Activated CD8-positive, alpha-beta memory T cell treated with anti-CD3 and anti-CD28 coated beads, Interleukin-2, amount 10 ng/mL, durations not matched to agents 7 days and 5 days (primary cell): Measurements from ENCODE around the gene MAST4. TPM values are rescaled to one million over a fixed set of nuclear protein-coding genes. Genes with fewer than 3 reads are reported as not detected.

Experiments
- ATAC-seq: fragments of 150-1000 bp; cut with Tn5 transposase; one replicate; pipeline ENCODE4 v1.10.0; 2021; ENCODE audit warnings: moderate library complexity
- CTCF ChIA-PET: fragments of 350-600 bp; sonication (Branson Sonifier 250); formaldehyde crosslinking; loops from one replicate; lab custom pipeline; 2021; ENCODE audit warnings: antibody characterized with exemption; lab: Charles Lee
- DNase-seq: peaks from one replicate; pipeline ENCODE4 v3.0.0-alpha.2; 2020
- H3K27ac Mint-ChIP-seq: one replicate; pipeline ENCODE4 v1.8.0; 2021; ENCODE audit warnings: mild to moderate bottlenecking, mixed read lengths
- H3K27me3 Mint-ChIP-seq: one replicate; pipeline ENCODE4 v1.8.0; 2021; ENCODE audit warnings: mixed read lengths
- H3K36me3 Mint-ChIP-seq: one replicate; pipeline ENCODE4 v1.8.0; 2021; ENCODE audit warnings: mild to moderate bottlenecking, mixed read lengths
- H3K4me1 Mint-ChIP-seq: one replicate; pipeline ENCODE4 v1.8.0; 2021; ENCODE audit warnings: mixed read lengths
- H3K4me3 Mint-ChIP-seq: one replicate; pipeline ENCODE4 v1.8.0; 2021; ENCODE audit warnings: mild to moderate bottlenecking, moderate library complexity, mixed read lengths
- H3K9me3 Mint-ChIP-seq: one replicate; pipeline ENCODE4 v1.8.0; 2022; ENCODE audit warnings: low read depth, mixed read lengths
- total RNA-seq, 2 experiments: library from RNA; stranded (reverse); gene quantifications; one replicate each; pipeline ENCODE4 v1.2.3, GENCODE V29; 2021

MAST4 gene
- total RNA-seq, 2 experiments from 2014 or later, result 21.6 to 25.2 TPM

GRCh38 chr5:66929995-66930394, 333.8 kb downstream of the MAST4 start:
- ATAC-seq (no peak), DNase-seq (no peak)
- Mint-ChIP-seq H3K4me3 (no peak overlapping the region), H3K27me3 (peaks cover 31% of the 10 kb centered on the region), H3K4me1 (peaks cover 2% of the 10 kb centered on the region), H3K36me3 (no peaks in the 10 kb centered on the region), H3K9me3 (no peaks in the 10 kb centered on the region), H3K27ac (no peak overlapping the region)
- CTCF ChIA-PET, result no interaction called here

GRCh38 chr5:66931651-66932050, 335.5 kb downstream of the MAST4 start:
- Mint-ChIP-seq H3K9me3 (no peaks in the 10 kb centered on the region), H3K27me3 (peaks cover 31% of the 10 kb centered on the region), H3K4me1 (no peaks in the 10 kb centered on the region), H3K36me3 (no peaks in the 10 kb centered on the region), H3K4me3 (no peak overlapping the region), H3K27ac (no peak overlapping the region)
- CTCF ChIA-PET, result no interaction called here
- ATAC-seq (no peak), DNase-seq (no peak)

- CTCF ChIA-PET, result interaction anchor here (1.0 kb wide), 1 partner anchor 10 kb away, joined by 3 read pairs; no protein-coding TSS in a partner anchor
- H3K4me1 Mint-ChIP-seq, result no peaks in the 10 kb centered on the region
- H3K4me3 Mint-ChIP-seq, result no peak overlapping the region
- ATAC-seq, result no peak
- no peaks in the 10 kb centered on the region for H3K36me3 Mint-ChIP-seq
- H3K9me3 Mint-ChIP-seq, result no peaks in the 10 kb centered on the region
- DNase-seq, result no peak
- peaks cover 35% of the 10 kb centered on the region for H3K27me3 Mint-ChIP-seq
- no peak overlapping the region for H3K27ac Mint-ChIP-seq
These were observed 336.3 kb downstream of the MAST4 start for GRCh38 chr5:66932457-66932856.

DNA sequence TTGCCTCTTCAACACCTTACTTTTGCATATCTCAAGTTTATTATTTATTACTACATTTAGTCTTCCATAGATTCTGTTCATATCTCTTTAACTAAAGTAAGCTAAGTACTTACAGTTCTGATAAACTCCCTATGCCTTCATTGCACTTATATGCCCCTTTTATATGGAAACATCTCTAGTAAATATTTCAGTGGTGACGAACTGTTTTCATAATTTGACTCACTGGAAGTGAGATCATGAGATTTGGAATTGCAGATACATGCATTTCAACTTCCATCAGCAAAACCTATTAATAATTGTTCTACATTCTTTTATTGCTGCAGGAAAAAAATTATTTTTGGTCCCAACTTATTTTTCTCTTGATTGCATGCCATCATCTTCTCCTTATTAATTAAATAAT, 336.9 kb downstream of the MAST4 start:
- Mint-ChIP-seq H3K4me1 (no peaks in the 10 kb centered on the region), H3K4me3 (no peak overlapping the region), H3K36me3 (no peaks in the 10 kb centered on the region), H3K9me3 (no peaks in the 10 kb centered on the region), H3K27me3 (peaks cover 36% of the 10 kb centered on the region), H3K27ac (no peak overlapping the region)
- CTCF ChIA-PET, result interaction anchor here (1.0 kb wide), 1 partner anchor 9 kb away, joined by 3 read pairs; no protein-coding TSS in a partner anchor
- DNase-seq (no peak), ATAC-seq (no peak)

DNA sequence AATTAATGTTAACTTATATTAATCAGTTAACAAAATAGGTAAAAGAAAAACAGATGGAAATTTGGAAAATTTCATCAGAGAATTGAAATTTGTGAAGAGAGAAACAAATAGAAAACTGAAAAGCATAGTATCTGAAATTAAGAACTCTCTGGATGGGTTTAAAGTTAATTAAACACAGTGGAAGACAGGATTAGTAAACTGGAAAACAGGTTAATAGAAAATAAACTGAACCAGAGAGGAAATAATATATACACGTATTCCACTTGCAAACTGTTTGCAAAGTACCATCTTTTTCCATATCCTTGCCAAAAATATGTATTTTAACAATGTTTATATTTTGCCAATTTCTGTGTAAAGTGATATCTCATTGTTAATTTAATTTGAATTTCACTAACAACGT, 342.9 kb downstream of the MAST4 start:
- Mint-ChIP-seq H3K4me1 (peaks cover 8% of the 10 kb centered on the region), H3K27ac (no peak overlapping the region), H3K9me3 (peaks cover 3% of the 10 kb centered on the region), H3K36me3 (peaks cover 7% of the 10 kb centered on the region), H3K4me3 (no peak overlapping the region), H3K27me3 (peaks cover 37% of the 10 kb centered on the region)
- ATAC-seq, result no peak
- CTCF ChIA-PET, result no interaction called here
- no peak for DNase-seq

GRCh38 chr5:66945389-66946349, 349.5 kb downstream of the MAST4 start:
- Mint-ChIP-seq H3K27ac (no peak overlapping the region), H3K27me3 (peaks cover 56% of the 10 kb centered on the region), H3K4me1 (peaks cover 19% of the 10 kb centered on the region), H3K36me3 (peaks cover 2% of the 10 kb centered on the region), H3K9me3 (no peaks in the 10 kb centered on the region), H3K4me3 (no peak overlapping the region)
- CTCF ChIA-PET, result no interaction called here
- peak; percentile 46 for DNase-seq
- peak; percentile 53 for ATAC-seq

GRCh38 chr5:66947458-66947857, 351.3 kb downstream of the MAST4 start:
- Mint-ChIP-seq H3K36me3 (peaks cover 3% of the 10 kb centered on the region), H3K9me3 (no peaks in the 10 kb centered on the region), H3K27me3 (peaks cover 45% of the 10 kb centered on the region), H3K4me1 (peaks cover 13% of the 10 kb centered on the region), H3K27ac (no peak overlapping the region), H3K4me3 (no peak overlapping the region)
- CTCF ChIA-PET, result no interaction called here
- ATAC-seq (no peak), DNase-seq (no peak)

DNA sequence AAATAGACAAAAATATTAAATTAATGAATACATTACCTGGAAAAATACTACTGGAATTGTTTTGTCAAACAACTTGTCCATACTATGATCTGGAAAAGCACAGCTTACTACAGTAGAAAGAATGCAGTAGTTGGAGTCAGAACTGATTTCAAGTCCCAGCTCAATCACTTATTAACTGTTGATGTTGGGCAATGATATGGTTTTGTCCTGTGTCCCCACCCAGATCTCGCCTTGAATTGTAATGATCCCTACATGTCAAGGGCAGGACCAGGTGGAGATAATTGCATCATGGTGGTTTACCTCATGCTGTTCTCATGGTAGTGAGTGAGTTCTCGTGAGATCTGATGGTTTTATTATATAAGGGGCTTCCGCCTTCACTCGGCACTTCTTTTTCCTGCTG, 352.9 kb downstream of the MAST4 start:
- no peak overlapping the region for H3K27ac Mint-ChIP-seq
- CTCF ChIA-PET, result no interaction called here
- peaks cover 16% of the 10 kb centered on the region for H3K4me1 Mint-ChIP-seq
- ATAC-seq, result no peak
- no peaks in the 10 kb centered on the region for H3K9me3 Mint-ChIP-seq
- no peak for DNase-seq
- H3K36me3 Mint-ChIP-seq, result peaks cover 1% of the 10 kb centered on the region
- H3K4me3 Mint-ChIP-seq, result no peak overlapping the region
- peaks cover 35% of the 10 kb centered on the region for H3K27me3 Mint-ChIP-seq

- DNase-seq (no peak), ATAC-seq (no peak)
- H3K27me3 Mint-ChIP-seq, result peaks cover 20% of the 10 kb centered on the region
- H3K27ac Mint-ChIP-seq, result no peak overlapping the region
- no peaks in the 10 kb centered on the region for H3K9me3 Mint-ChIP-seq
- peaks cover 1% of the 10 kb centered on the region for H3K36me3 Mint-ChIP-seq
- H3K4me3 Mint-ChIP-seq, result no peak overlapping the region
- H3K4me1 Mint-ChIP-seq, result peaks cover 5% of the 10 kb centered on the region
- CTCF ChIA-PET, result no interaction called here
These were observed 356.0 kb downstream of the MAST4 start for GRCh38 chr5:66952153-66952552.

- H3K27ac Mint-ChIP-seq, result no peak overlapping the region
- H3K4me3 Mint-ChIP-seq, result no peak overlapping the region
- peaks cover 1% of the 10 kb centered on the region for H3K36me3 Mint-ChIP-seq
- CTCF ChIA-PET, result no interaction called here
- ATAC-seq, result no peak
- peaks cover 5% of the 10 kb centered on the region for H3K4me1 Mint-ChIP-seq
- no peaks in the 10 kb centered on the region for H3K9me3 Mint-ChIP-seq
- peaks cover 25% of the 10 kb centered on the region for H3K27me3 Mint-ChIP-seq
- no peak for DNase-seq
These were observed 360.2 kb downstream of the MAST4 start for GRCh38 chr5:66956439-66956838.

GRCh38 chr5:66958201-66958979, 362.2 kb downstream of the MAST4 start:
- no peaks in the 10 kb centered on the region for H3K36me3 Mint-ChIP-seq
- peaks cover 25% of the 10 kb centered on the region for H3K27me3 Mint-ChIP-seq
- no peak overlapping the region for H3K4me3 Mint-ChIP-seq
- H3K9me3 Mint-ChIP-seq, result no peaks in the 10 kb centered on the region
- ATAC-seq (no peak), DNase-seq (no peak)
- no peaks in the 10 kb centered on the region for H3K4me1 Mint-ChIP-seq
- CTCF ChIA-PET, result interaction anchor here (0.6 kb wide), 1 partner anchor 104 kb away, joined by 3 read pairs; no protein-coding TSS in a partner anchor
- H3K27ac Mint-ChIP-seq, result no peak overlapping the region

GRCh38 chr5:66958980-66959641, 362.9 kb downstream of the MAST4 start:
- Mint-ChIP-seq H3K4me1 (no peaks in the 10 kb centered on the region), H3K27me3 (peaks cover 25% of the 10 kb centered on the region), H3K4me3 (no peak overlapping the region), H3K27ac (no peak overlapping the region), H3K36me3 (no peaks in the 10 kb centered on the region), H3K9me3 (no peaks in the 10 kb centered on the region)
- ATAC-seq (no peak), DNase-seq (no peak)
- CTCF ChIA-PET, result interaction anchor here (0.6 kb wide), 1 partner anchor 104 kb away, joined by 3 read pairs; no protein-coding TSS in a partner anchor

GRCh38 chr5:66959653-66960052, 363.5 kb downstream of the MAST4 start:
- H3K4me3 Mint-ChIP-seq, result no peak overlapping the region
- no peaks in the 10 kb centered on the region for H3K36me3 Mint-ChIP-seq
- no peak for ATAC-seq
- H3K27ac Mint-ChIP-seq, result no peak overlapping the region
- no peaks in the 10 kb centered on the region for H3K4me1 Mint-ChIP-seq
- H3K9me3 Mint-ChIP-seq, result no peaks in the 10 kb centered on the region
- DNase-seq, result no peak
- H3K27me3 Mint-ChIP-seq, result peaks cover 22% of the 10 kb centered on the region
- CTCF ChIA-PET, result no interaction called here
